Stomach smooth muscle (tissue), 2 donors: ENCODE measurements around the gene NR4A3.

Source experiments
- H3K27ac ChIP-seq: one replicate; pipeline ENCODE4 v1.7.0; 2013; ENCODE audit warnings: mild to moderate bottlenecking, low read length, inconsistent platforms
- H3K27me3 ChIP-seq, 2 donors: one replicate each; pipeline ENCODE4 v1.7.0; 2013; ENCODE audit warnings: low read length in 2 of 2; ENCODE audit not compliant: insufficient read depth in 2 of 2, control insufficient read depth in 1 of 2
- H3K36me3 ChIP-seq, 2 donors: one replicate each; pipeline ENCODE4 v1.7.0; 2013; ENCODE audit warnings: low read length in 2 of 2; ENCODE audit not compliant: control insufficient read depth in 2 of 2, insufficient read depth in 2 of 2
- H3K4me1 ChIP-seq: one replicate; pipeline ENCODE4 v1.7.0; 2013; ENCODE audit warnings: low read length; ENCODE audit not compliant: control insufficient read depth, insufficient read depth
- H3K4me3 ChIP-seq, 2 donors: one replicate each; pipeline ENCODE4 v1.7.0; 2013; ENCODE audit warnings: low read length in 2 of 2
- H3K9ac ChIP-seq, 2 donors: one replicate each; pipeline ENCODE4 v1.7.0; 2013; ENCODE audit warnings: low read length in 2 of 2, mild to moderate bottlenecking in 1 of 2
- H3K9me3 ChIP-seq, 2 donors: one replicate each; pipeline ENCODE4 v1.7.0; 2013; ENCODE audit warnings: low read length in 2 of 2; ENCODE audit not compliant: control insufficient read depth in 2 of 2
- donor health status: healthy.
- donor health status: Pancreatic carcinoma.

Gene NR4A3

GRCh38 chr9:99859243-99859980, 37.7 kb downstream of the NR4A3 start:
- H3K9ac ChIP-seq: no peak overlapping the region
- no peak overlapping the region for H3K4me3 ChIP-seq
- peaks cover 9 to 14% of the 10 kb centered on the region in 2 donors for H3K36me3 ChIP-seq
- H3K27me3 ChIP-seq: no peaks in the 10 kb centered on the region
- no peaks in the 10 kb centered on the region for H3K9me3 ChIP-seq
- no peak overlapping the region for H3K27ac ChIP-seq
- no peaks in the 10 kb centered on the region for H3K4me1 ChIP-seq

GRCh38 chr9:99860266-99860665, 38.6 kb downstream of the NR4A3 start:
- H3K27me3 ChIP-seq: no peaks in the 10 kb centered on the region
- H3K27ac ChIP-seq: no peak overlapping the region
- no peaks in the 10 kb centered on the region for H3K4me1 ChIP-seq
- no peak overlapping the region for H3K4me3 ChIP-seq
- H3K9me3 ChIP-seq: no peaks in the 10 kb centered on the region
- H3K36me3 ChIP-seq: peaks cover 9 to 14% of the 10 kb centered on the region in 2 donors
- no peak overlapping the region for H3K9ac ChIP-seq

- H3K27me3 ChIP-seq: no peaks in the 10 kb centered on the region
- no peak overlapping the region for H3K9ac ChIP-seq
- peaks cover 4 to 5% of the 10 kb centered on the region in 2 donors for H3K36me3 ChIP-seq
- no peak overlapping the region for H3K4me3 ChIP-seq
- H3K27ac ChIP-seq: no peak overlapping the region
- no peaks in the 10 kb centered on the region for H3K9me3 ChIP-seq
- H3K4me1 ChIP-seq: no peaks in the 10 kb centered on the region
Measured at GRCh38 chr9:99863955-99864354, 42.3 kb downstream of the NR4A3 start.

- no peak overlapping the region for H3K9ac ChIP-seq
- peaks cover 4 to 5% of the 10 kb centered on the region in 2 donors for H3K36me3 ChIP-seq
- no peak overlapping the region for H3K27ac ChIP-seq
Measured at GRCh38 chr9:99866398-99866797, 44.7 kb downstream of the NR4A3 start.

GRCh38 chr9:99867536-99867935, 45.9 kb downstream of the NR4A3 start:
- Histone ChIP-seq H3K36me3 (peaks cover 4 to 5% of the 10 kb centered on the region in 2 donors), H3K4me3 (no peak overlapping the region), H3K27ac (no peak overlapping the region), H3K9ac (no peak overlapping the region), H3K27me3 (no peaks in the 10 kb centered on the region), H3K9me3 (no peaks in the 10 kb centered on the region), H3K4me1 (no peaks in the 10 kb centered on the region)

More at GRCh38 chr9:99866398-99866797, 44.7 kb downstream of the NR4A3 start:
- Histone ChIP-seq H3K27me3 (no peaks in the 10 kb centered on the region), H3K4me3 (no peak overlapping the region), H3K9me3 (no peaks in the 10 kb centered on the region), H3K4me1 (no peaks in the 10 kb centered on the region)

GRCh38 chr9:99867968-99868367, 46.3 kb downstream of the NR4A3 start:
- Histone ChIP-seq H3K4me1 (no peaks in the 10 kb centered on the region), H3K4me3 (no peak overlapping the region), H3K36me3 (peaks cover 4 to 5% of the 10 kb centered on the region in 2 donors), H3K27me3 (no peaks in the 10 kb centered on the region), H3K9ac (no peak overlapping the region), H3K27ac (no peak overlapping the region), H3K9me3 (no peaks in the 10 kb centered on the region)

- H3K9ac ChIP-seq: no peak overlapping the region
- no peaks in the 10 kb centered on the region for H3K27me3 ChIP-seq
- H3K4me1 ChIP-seq: no peaks in the 10 kb centered on the region
- H3K4me3 ChIP-seq: no peak overlapping the region
- no peak overlapping the region for H3K27ac ChIP-seq
- H3K36me3 ChIP-seq: no peaks in the 10 kb centered on the region
- H3K9me3 ChIP-seq: no peaks in the 10 kb centered on the region
Measured at GRCh38 chr9:99868845-99869244, 47.2 kb downstream of the NR4A3 start.

- H3K9me3 ChIP-seq: no peaks in the 10 kb centered on the region
- no peak overlapping the region for H3K4me3 ChIP-seq
- no peaks in the 10 kb centered on the region for H3K4me1 ChIP-seq
- H3K27me3 ChIP-seq: no peaks in the 10 kb centered on the region
- no peak overlapping the region for H3K9ac ChIP-seq
- no peaks in the 10 kb centered on the region for H3K36me3 ChIP-seq
- no peak overlapping the region for H3K27ac ChIP-seq
Measured at GRCh38 chr9:99870126-99870525, 48.4 kb downstream of the NR4A3 start.

GRCh38 chr9:99873531-99873930, 51.8 kb downstream of the NR4A3 start:
- no peak overlapping the region for H3K27ac ChIP-seq
- no peak overlapping the region for H3K9ac ChIP-seq
- H3K4me3 ChIP-seq: no peak overlapping the region
- no peaks in the 10 kb centered on the region for H3K27me3 ChIP-seq
- H3K9me3 ChIP-seq: no peaks in the 10 kb centered on the region
- H3K36me3 ChIP-seq: no peaks in the 10 kb centered on the region
- no peaks in the 10 kb centered on the region for H3K4me1 ChIP-seq

- Histone ChIP-seq H3K4me3 (no peak overlapping the region), H3K4me1 (no peaks in the 10 kb centered on the region), H3K9me3 (no peaks in the 10 kb centered on the region), H3K27me3 (no peaks in the 10 kb centered on the region), H3K9ac (no peak overlapping the region), H3K27ac (no peak overlapping the region), H3K36me3 (no peaks in the 10 kb centered on the region)
Measured at GRCh38 chr9:99873943-99874584, 52.4 kb downstream of the NR4A3 start.

GRCh38 chr9:99876190-99876589, 54.5 kb downstream of the NR4A3 start:
- Histone ChIP-seq H3K4me3 (no peak overlapping the region), H3K27me3 (no peaks in the 10 kb centered on the region), H3K36me3 (no peaks in the 10 kb centered on the region)

More at GRCh38 chr9:99876190-99876589, 54.5 kb downstream of the NR4A3 start:
- Histone ChIP-seq H3K27ac (no peak overlapping the region), H3K9ac (no peak overlapping the region), H3K4me1 (no peaks in the 10 kb centered on the region), H3K9me3 (no peaks in the 10 kb centered on the region)
